ENCODE results near the gene PHF21A.
A peak's percentile ranks its signal among the peaks of the same experiment; 100 is the strongest.

PHF21A gene

DNA sequence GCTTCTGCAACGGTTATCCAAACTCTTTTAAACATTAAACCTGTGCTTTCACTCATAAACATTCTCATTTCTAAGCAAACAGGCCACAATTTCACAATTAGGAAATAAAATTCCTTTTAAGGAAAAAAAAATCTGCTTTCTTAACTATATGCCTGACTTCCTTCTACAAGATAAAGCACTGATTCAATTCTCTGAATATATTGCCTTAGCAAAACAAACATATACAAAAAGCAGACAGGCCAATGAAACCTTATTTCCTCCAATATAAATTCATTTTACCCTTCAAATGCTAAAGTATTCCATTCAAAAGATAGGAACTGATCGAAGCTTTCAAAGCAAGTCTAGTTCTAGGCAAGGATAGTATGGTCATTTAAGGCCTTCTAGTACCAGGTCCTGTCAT, 76.7 kb downstream of the PHF21A start:
- TF ChIP-seq CTCF (IDR thresholded peaks at IDR 0.05; ENCODE audit: low read depth, low read length) = no peak
- no peak for DNase-seq (ENCODE audit: extremely low read depth, low read depth)

DNA sequence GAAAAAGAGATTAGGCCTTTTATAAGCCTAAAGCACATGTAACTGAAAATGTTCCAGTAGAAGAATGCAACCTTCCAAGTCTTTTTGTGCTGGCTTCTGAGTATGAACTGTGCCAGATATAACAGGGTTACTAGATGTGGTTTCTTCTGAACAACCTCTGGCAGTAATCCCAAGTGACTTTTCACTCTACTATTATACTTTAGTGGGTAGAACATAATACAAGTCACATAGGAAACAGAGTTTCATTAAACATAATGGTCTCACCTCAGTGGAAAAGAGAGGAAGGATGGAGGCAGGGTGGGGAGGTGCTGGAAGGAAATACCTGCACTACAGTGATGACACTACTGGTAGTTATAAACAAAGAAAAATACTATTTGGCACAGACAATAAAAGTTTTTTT, 81.3 kb downstream of the PHF21A start:
- no peak for TF ChIP-seq CTCF (IDR thresholded peaks at IDR 0.05; ENCODE audit: low read depth, low read length)
- peak; percentile 20 for DNase-seq (ENCODE audit: extremely low read depth, low read depth)

GRCh38 chr11:46038529-46038928, 82.7 kb downstream of the PHF21A start:
- no peak for DNase-seq (ENCODE audit: extremely low read depth, low read depth)
- TF ChIP-seq CTCF (IDR thresholded peaks at IDR 0.05; ENCODE audit: low read depth, low read length) = no peak

- DNase-seq (ENCODE audit: extremely low read depth, low read depth) = no peak
- no peak for TF ChIP-seq CTCF (IDR thresholded peaks at IDR 0.05; ENCODE audit: low read depth, low read length)
Measured at GRCh38 chr11:46036969-46037368, 84.3 kb downstream of the PHF21A start.

DNA sequence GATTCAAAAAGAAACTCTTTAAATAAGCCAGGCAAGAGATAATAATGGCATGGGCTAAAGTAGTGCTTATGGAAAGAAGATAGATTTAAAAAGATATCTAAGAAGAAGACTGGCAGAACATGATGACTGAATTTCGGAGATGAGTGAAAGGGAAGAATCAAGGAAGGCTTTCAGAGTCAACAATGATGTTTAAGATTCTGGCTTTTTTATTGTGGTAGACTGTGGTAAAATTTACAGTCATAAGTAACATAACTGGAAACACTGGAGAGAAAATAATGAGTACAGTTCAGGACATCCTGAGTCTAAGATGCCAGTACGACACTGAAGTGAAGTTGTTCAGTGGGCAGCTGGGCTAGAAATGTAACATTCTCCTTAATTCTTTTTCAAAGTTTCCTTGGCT, 85.2 kb downstream of the PHF21A start:
- no peak for DNase-seq (ENCODE audit: extremely low read depth, low read depth)
- TF ChIP-seq CTCF (IDR thresholded peaks at IDR 0.05; ENCODE audit: low read depth, low read length) = no peak

GRCh38 chr11:46034041-46034440, 87.2 kb downstream of the PHF21A start:
- no peak for TF ChIP-seq CTCF (IDR thresholded peaks at IDR 0.05; ENCODE audit: low read depth, low read length)
- no peak for DNase-seq (ENCODE audit: extremely low read depth, low read depth)

- no peak for TF ChIP-seq CTCF (IDR thresholded peaks at IDR 0.05; ENCODE audit: low read depth, low read length)
- DNase-seq (ENCODE audit: extremely low read depth, low read depth) = no peak
Measured at GRCh38 chr11:46026606-46027293, 94.5 kb downstream of the PHF21A start.

Measured in AG09319 (cell line).